Measurements from ENCODE around the gene CLEC3A. TPM values are rescaled to one million over a fixed set of nuclear protein-coding genes. Genes with fewer than 3 reads are reported as not detected.

The CLEC3A gene
- total RNA-seq, 2 experiments from 2014 or later, result not detected

DNA sequence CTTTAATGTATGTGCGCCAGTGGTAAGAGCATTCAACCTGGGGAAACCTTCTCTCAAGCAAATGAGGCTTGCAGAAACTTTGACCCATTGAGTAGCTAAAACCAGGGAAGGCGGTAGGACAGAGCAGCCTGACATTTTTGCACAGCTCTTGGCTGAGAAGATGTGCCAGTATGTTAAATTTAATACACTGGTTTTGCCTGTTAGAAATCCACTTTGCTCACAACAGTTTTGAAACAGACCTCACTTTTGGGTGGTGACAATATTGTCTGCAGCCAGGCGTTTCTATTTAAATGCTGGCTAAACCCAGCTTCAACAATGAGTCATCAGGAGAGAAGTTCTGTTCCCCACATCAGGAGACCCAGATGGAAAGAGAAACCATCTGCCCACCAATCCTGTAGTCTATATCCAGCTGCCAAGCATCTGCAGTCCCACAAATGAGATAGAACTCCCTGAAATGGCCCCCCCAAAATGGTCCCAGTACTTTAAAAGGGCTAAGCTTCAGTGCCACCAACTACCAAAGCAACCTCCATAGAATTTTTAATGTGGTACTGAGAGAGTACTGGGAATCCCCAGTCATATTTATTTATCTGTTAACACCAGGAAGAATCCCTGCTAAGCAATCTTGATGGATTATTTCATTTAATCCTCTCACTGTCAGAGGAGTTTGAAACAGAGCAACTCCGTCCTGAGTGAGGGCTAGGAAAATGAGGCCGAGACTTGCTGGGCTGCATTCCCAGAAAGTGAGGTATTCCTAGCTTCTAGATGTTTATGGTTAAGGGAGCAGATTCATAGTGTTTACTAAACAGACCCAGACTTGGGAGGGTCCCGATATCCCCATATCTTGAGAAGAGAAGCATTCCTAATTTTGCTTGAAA is 29.0 kb upstream of the CLEC3A start:
- Mint-ChIP-seq H3K36me3 (ENCODE audit: low read depth) (no peaks in the 10 kb centered on the region), H3K4me1 (ENCODE audit: low read depth) (no peaks in the 10 kb centered on the region), H3K27me3 (peaks cover 4% of the 10 kb centered on the region), H3K9me3 (peaks cover 5% of the 10 kb centered on the region), H3K27ac (no peak overlapping the region), H3K4me3 (no peak overlapping the region)
- DNase-seq (no peak), ATAC-seq (no peak)
- intact Hi-C loops (cut with micrococcal nuclease), result no loop called here
- TF ChIP-seq, protein P1, sequence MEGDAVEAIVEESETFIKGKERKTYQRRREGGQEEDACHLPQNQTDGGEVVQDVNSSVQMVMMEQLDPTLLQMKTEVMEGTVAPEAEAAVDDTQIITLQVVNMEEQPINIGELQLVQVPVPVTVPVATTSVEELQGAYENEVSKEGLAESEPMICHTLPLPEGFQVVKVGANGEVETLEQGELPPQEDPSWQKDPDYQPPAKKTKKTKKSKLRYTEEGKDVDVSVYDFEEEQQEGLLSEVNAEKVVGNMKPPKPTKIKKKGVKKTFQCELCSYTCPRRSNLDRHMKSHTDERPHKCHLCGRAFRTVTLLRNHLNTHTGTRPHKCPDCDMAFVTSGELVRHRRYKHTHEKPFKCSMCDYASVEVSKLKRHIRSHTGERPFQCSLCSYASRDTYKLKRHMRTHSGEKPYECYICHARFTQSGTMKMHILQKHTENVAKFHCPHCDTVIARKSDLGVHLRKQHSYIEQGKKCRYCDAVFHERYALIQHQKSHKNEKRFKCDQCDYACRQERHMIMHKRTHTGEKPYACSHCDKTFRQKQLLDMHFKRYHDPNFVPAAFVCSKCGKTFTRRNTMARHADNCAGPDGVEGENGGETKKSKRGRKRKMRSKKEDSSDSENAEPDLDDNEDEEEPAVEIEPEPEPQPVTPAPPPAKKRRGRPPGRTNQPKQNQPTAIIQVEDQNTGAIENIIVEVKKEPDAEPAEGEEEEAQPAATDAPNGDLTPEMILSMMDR (IDR thresholded peaks at IDR 0.05), result no peak
- ChIA-PET POLR2A (no interaction called here), CTCF (interaction anchor here (2.9 kb wide), 1 partner anchor 9 kb away, joined by 16 read pairs; no protein-coding TSS in a partner anchor)

DNA sequence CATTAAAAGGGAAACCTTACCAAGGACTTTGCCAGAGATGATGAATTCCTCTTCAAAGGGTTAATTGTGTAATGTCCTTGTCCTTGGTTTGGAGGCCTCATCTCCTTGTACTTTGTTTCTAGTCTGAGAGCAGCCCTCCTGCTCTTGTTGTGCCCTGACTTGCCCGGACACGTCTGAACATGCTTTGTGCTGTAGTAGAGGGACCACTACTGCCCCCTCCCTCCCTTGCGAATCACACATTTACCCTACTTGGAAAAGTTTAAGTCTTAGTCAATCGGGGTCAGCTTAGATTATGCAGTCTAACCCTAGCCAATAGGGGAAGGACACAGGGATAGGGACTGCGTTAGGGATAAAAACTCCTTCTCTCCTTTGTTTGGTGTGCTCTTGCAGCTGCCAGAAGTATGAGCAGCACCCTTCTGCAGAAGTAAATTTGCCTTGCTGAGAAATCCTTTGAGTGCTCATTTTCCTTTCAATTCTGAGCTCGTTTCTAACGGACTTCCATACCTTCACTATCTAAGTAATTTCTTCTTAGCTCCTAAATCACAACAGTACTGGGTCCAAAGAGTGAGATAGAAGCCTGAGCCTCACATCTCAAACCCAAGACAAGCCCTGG is 26.4 kb upstream of the CLEC3A start:
- POLR2A ChIA-PET, result no interaction called here
- ATAC-seq, result no peak
- no peak overlapping the region for H3K27ac Mint-ChIP-seq
- no peak overlapping the region for H3K4me3 Mint-ChIP-seq
- H3K36me3 Mint-ChIP-seq (ENCODE audit: low read depth), result no peaks in the 10 kb centered on the region
- TF ChIP-seq, protein P1 (IDR thresholded peaks at IDR 0.05), result no peak
- no peak for DNase-seq
- peaks cover 5% of the 10 kb centered on the region for H3K9me3 Mint-ChIP-seq
- intact Hi-C loops (cut with micrococcal nuclease), result no loop called here
- no peaks in the 10 kb centered on the region for H3K4me1 Mint-ChIP-seq (ENCODE audit: low read depth)
- peaks cover 6% of the 10 kb centered on the region for H3K27me3 Mint-ChIP-seq
- CTCF ChIA-PET, result interaction anchor here (0.6 kb wide), 1 partner anchor 242 kb away, joined by 3 read pairs; no protein-coding TSS in a partner anchor

DNA sequence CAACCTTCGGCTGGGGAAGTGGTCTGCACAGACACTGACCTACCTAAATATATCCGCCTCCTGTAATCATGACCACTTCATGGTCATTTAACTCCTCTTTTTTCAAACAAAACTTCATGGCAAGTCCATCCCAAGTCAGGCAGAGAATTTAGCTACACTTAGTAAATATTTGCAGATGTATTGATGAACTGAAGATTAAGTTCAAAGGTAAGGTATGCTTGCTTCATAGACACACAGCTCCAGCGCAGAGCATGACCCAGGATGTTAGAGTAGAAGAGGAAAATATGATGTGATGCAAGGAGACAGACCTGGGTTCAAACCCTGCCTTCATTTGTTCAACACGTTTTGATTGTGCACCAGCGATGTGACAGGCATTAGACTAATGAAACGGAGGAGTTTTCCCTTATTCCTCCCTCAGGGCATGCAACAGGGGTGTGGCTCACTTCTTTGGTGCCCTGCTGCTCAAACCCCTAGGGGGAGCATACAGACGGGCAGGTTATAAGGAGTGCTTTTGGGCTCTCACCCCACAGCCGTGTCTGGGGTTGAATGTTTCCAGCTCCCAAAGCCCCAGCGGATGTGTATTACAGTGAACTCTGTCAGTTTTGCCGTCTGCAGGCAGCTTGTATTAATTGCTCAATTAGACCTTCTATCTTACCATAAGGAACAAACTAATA is 23.9 kb upstream of the CLEC3A start:
- intact Hi-C loops (cut with micrococcal nuclease), result no loop called here
- H3K27ac Mint-ChIP-seq, result no peak overlapping the region
- H3K4me3 Mint-ChIP-seq, result no peak overlapping the region
- no peak for ATAC-seq
- ChIA-PET CTCF (interaction anchor here (1.2 kb wide), 1 partner anchor 414 kb away, joined by 3 read pairs; no protein-coding TSS in a partner anchor), POLR2A (no interaction called here)
- peaks cover 5% of the 10 kb centered on the region for H3K9me3 Mint-ChIP-seq
- no peaks in the 10 kb centered on the region for H3K36me3 Mint-ChIP-seq (ENCODE audit: low read depth)
- DNase-seq, result no peak
- peaks cover 4% of the 10 kb centered on the region for H3K27me3 Mint-ChIP-seq
- H3K4me1 Mint-ChIP-seq (ENCODE audit: low read depth), result no peaks in the 10 kb centered on the region
- TF ChIP-seq, protein P1 (IDR thresholded peaks at IDR 0.05), result no peak

DNA sequence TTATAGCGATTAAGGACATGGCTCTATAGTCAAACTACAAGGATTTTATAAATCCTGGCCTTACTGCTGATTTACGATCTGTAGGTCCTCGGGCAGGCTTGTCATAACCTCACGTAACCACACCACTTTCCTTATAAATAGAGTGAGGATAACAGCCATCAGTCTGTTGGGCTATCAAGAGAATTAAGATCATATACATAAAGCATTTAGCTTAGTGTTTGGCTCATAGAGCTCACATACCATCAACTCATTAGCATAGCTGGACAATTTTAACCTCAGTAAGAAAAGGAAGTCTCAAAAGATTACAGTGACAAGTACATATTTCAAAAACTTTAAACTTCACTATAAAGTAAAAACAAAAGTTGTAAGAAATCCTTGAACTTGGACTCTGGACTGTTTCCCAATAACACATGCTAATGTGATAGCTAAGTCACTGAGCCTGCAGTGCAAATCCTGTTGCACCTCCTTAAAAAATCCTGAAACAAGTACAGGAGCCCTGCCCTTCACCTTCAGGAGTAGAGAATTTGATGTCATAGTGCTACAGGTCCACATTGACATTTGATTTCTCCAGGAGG is 20.8 kb upstream of the CLEC3A start:
- ChIA-PET POLR2A (no interaction called here), CTCF (interaction anchor here (2.3 to 4.2 kb wide), 2 partner anchors 9 to 326 kb away, joined by 16 to 46 read pairs; no protein-coding TSS in a partner anchor)
- H3K27me3 Mint-ChIP-seq, result peaks cover 5% of the 10 kb centered on the region
- DNase-seq (no peak), ATAC-seq (no peak)
- no peaks in the 10 kb centered on the region for H3K36me3 Mint-ChIP-seq (ENCODE audit: low read depth)
- intact Hi-C loops (cut with micrococcal nuclease), result loop anchor here (10.0 kb wide), 1 partner anchor 327 kb away; no protein-coding TSS in a partner anchor
- H3K4me1 Mint-ChIP-seq (ENCODE audit: low read depth), result no peaks in the 10 kb centered on the region
- no peak overlapping the region for H3K4me3 Mint-ChIP-seq
- peaks cover 3% of the 10 kb centered on the region for H3K9me3 Mint-ChIP-seq
- TF ChIP-seq, protein P1 (IDR thresholded peaks at IDR 0.05), result no peak
- no peak overlapping the region for H3K27ac Mint-ChIP-seq

Measured in activated CD8-positive, alpha-beta T cell treated with anti-CD3 and anti-CD28 coated beads for 36 hours (primary cell).